Immature natural killer cell (primary cell): ENCODE results near the gene NRXN3. TPM values are rescaled to one million over a fixed set of nuclear protein-coding genes. Genes with fewer than 3 reads are reported as not detected.

Experiments used
- DNase-seq, 3 donors: peaks; one replicate each; pipeline ENCODE4 v3.0.0; 2022; ENCODE audit warnings: mixed read lengths in 1 of 3
- H3K27ac Mint-ChIP-seq, 6 donors: one replicate each; pipeline ENCODE4 v1.8.0; 2020; ENCODE audit warnings: mixed read lengths in 6 of 6, mild to moderate bottlenecking in 5 of 6, inconsistent platforms in 4 of 6, moderate library complexity in 3 of 6
- H3K27me3 Mint-ChIP-seq, 3 donors: one replicate each; pipeline ENCODE4 v1.8.0; 2020 to 2021; ENCODE audit warnings: low read depth in 3 of 3, mild to moderate bottlenecking in 3 of 3, mixed read lengths in 3 of 3, moderate library complexity in 3 of 3, inconsistent platforms in 1 of 3
- H3K36me3 Mint-ChIP-seq, 3 donors: one replicate each; pipeline ENCODE4 v1.8.0; 2020; ENCODE audit warnings: mixed read lengths in 3 of 3, inconsistent platforms in 2 of 3, mild to moderate bottlenecking in 2 of 3
- H3K4me1 Mint-ChIP-seq, 2 donors: one replicate each; pipeline ENCODE4 v1.8.0; 2020; ENCODE audit warnings: inconsistent platforms in 2 of 2, mild to moderate bottlenecking in 2 of 2, mixed read lengths in 2 of 2, moderate library complexity in 1 of 2
- H3K4me3 Mint-ChIP-seq, 5 donors: one replicate each; pipeline ENCODE4 v1.8.0; 2020; ENCODE audit warnings: mild to moderate bottlenecking in 5 of 5, mixed read lengths in 5 of 5, inconsistent platforms in 3 of 5, moderate library complexity in 3 of 5
- H3K9me3 Mint-ChIP-seq, 6 donors: one replicate each; pipeline ENCODE4 v1.8.0; 2020; ENCODE audit warnings: mild to moderate bottlenecking in 6 of 6, mixed read lengths in 6 of 6, inconsistent platforms in 4 of 6, moderate library complexity in 3 of 6
- polyA plus RNA-seq, 3 donors: library from polyadenylated mRNA; unstranded; fragments of 300-500 nt; fragmentation: Illumina TruSeq; gene quantifications; one replicate each; pipeline ENCODE4 v1.2.3, GENCODE V29; 2021

NRXN3 gene
- polyA plus RNA-seq, 3 donors from 2014 or later: not detected

- no peaks in the 10 kb centered on the region for H3K27me3 Mint-ChIP-seq
- H3K36me3 Mint-ChIP-seq: no peaks in the 10 kb centered on the region
- peaks cover 5 to 58% (median 9%) of the 10 kb centered on the region in 6 donors for H3K9me3 Mint-ChIP-seq
- no peak overlapping the region for H3K4me3 Mint-ChIP-seq
- H3K4me1 Mint-ChIP-seq: no peaks in the 10 kb centered on the region
- DNase-seq: no peak
- no peak overlapping the region for H3K27ac Mint-ChIP-seq
Observed at GRCh38 chr14:79543348-79543747, 1373.2 kb downstream of the NRXN3 start.

GRCh38 chr14:79543967-79544697, 1374.0 kb downstream of the NRXN3 start:
- H3K27me3 Mint-ChIP-seq: no peaks in the 10 kb centered on the region
- DNase-seq: no peak
- H3K4me3 Mint-ChIP-seq: no peak overlapping the region
- H3K4me1 Mint-ChIP-seq: no peaks in the 10 kb centered on the region
- H3K36me3 Mint-ChIP-seq: no peaks in the 10 kb centered on the region
- H3K27ac Mint-ChIP-seq: no peak overlapping the region
- peaks cover 5 to 56% (median 9%) of the 10 kb centered on the region in 6 donors for H3K9me3 Mint-ChIP-seq

DNA sequence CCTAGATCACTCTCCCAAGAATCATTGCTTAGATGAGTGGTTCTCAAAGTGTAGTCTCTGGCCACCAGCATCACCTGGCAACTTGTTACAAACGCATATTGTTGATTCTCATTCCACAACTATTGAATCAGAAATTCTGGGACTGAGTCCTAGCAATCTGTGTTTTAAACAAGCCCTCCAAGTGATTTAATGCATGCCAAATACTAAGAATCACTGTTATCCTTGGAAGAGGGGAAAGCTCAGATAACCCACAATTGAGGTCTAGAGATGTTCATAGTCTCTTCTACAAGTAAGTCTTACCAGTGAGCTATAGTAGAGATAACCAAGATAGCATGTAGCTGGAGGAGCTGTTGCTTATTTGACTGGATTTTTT, 1374.5 kb downstream of the NRXN3 start:
- Mint-ChIP-seq H3K27me3 (no peaks in the 10 kb centered on the region), H3K9me3 (peaks cover 3 to 51% (median 8%) of the 10 kb centered on the region in 6 donors), H3K4me1 (no peaks in the 10 kb centered on the region), H3K27ac (no peak overlapping the region), H3K4me3 (no peak overlapping the region), H3K36me3 (no peaks in the 10 kb centered on the region)
- DNase-seq: no peak

DNA sequence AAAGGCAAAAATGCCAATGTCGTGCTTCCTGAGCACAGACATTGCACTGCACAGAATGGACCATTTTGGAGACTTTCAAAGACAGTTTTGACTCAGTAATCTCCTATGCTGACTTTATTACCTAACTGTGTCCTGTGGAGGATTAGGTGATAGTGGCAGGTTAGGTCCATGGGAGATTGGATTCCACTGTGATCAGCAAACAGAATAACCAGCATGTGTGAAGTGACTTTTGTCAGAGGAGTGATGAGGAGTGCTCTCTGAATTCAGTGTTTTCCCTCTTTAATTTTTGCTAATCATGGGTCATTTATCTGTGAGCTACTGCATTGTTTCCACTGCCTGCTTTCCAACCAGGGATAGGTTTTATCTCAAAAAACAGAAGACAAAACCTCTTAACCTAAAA, 1378.7 kb downstream of the NRXN3 start:
- no peak overlapping the region for H3K27ac Mint-ChIP-seq
- no peak overlapping the region for H3K4me3 Mint-ChIP-seq
- peaks cover 0 to 2% (median 1%) of the 10 kb centered on the region in 3 donors for H3K27me3 Mint-ChIP-seq
- no peaks in the 10 kb centered on the region for H3K4me1 Mint-ChIP-seq
- no peaks in the 10 kb centered on the region for H3K36me3 Mint-ChIP-seq
- no peak for DNase-seq
- H3K9me3 Mint-ChIP-seq: peaks cover 2 to 53% (median 8%) of the 10 kb centered on the region in 6 donors

DNA sequence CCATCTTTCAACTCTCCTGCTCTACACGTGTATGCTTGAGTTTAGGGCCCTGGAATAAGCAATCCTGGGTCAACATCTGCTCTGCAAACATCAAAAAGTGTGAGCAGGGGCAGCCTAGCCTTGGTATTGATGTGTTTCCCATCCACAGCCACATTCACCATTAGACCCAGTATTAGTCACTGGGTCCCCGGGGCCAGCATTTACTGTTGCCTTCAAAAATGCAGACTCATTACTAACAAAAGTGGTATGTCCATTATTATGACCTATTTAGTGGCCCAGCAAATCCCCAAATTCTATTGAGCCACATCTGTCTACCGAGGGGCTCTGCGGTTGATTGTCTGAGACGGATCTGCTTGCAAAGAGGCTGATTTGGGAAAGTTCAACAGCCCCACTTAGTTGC, 1379.3 kb downstream of the NRXN3 start:
- Mint-ChIP-seq H3K9me3 (peaks cover 2 to 50% (median 8%) of the 10 kb centered on the region in 6 donors), H3K4me3 (no peak overlapping the region), H3K36me3 (no peaks in the 10 kb centered on the region), H3K27ac (no peak overlapping the region), H3K27me3 (peaks cover 0 to 2% (median 2%) of the 10 kb centered on the region in 3 donors), H3K4me1 (no peaks in the 10 kb centered on the region)
- DNase-seq: no peak

DNA sequence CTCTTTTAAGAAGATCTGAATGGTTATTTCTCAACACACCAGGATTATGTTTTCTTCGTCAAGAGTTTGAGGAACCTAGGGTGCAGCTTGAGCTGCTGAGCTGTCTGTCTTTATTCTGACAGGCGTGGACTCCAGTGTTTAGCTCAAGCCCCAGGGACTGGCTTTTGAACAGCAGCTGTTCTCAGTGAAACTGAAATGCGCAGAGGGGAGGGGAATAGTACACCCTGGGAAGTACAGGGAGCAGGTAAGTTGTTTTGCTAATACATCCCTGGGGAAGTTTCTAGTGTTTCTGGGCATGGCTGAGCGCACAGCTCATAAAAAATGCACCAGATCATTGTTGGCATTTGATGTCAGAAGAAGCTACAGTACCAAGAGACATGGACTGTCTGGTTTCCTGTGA, 1381.3 kb downstream of the NRXN3 start:
- Mint-ChIP-seq H3K27me3 (peaks cover 0 to 2% (median 2%) of the 10 kb centered on the region in 3 donors), H3K36me3 (no peaks in the 10 kb centered on the region)

DNA sequence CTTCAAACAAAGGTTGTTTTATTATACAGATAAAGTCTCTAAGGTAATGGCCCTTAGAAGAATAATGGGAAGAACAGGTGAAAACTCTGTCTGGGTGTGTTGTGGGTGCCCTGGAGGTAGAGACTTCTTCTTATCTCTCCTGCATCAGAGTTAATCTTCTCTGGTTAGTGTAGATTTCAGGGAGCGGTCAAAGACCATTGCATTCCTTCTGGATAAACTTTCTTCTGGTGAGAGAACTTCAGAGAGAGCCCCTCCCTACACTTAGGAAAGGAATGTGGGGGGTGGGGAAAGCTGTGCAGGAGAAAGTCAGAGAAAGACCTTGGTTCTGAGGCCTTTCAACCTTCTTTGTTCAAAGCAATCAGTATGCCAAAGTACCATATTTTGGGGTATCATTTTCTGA, 1382.6 kb downstream of the NRXN3 start:
- H3K4me3 Mint-ChIP-seq: no peak overlapping the region
- no peak overlapping the region for H3K27ac Mint-ChIP-seq
- no peaks in the 10 kb centered on the region for H3K4me1 Mint-ChIP-seq
- H3K9me3 Mint-ChIP-seq: peaks cover 4 to 36% (median 11%) of the 10 kb centered on the region in 6 donors
- DNase-seq: no peak
- H3K36me3 Mint-ChIP-seq: no peaks in the 10 kb centered on the region
- peaks cover 0 to 2% (median 2%) of the 10 kb centered on the region in 3 donors for H3K27me3 Mint-ChIP-seq

More for the DNA sequence above, 1381.3 kb downstream of the NRXN3 start:
- H3K27ac Mint-ChIP-seq: no peak overlapping the region
- peaks cover 2 to 36% (median 11%) of the 10 kb centered on the region in 6 donors for H3K9me3 Mint-ChIP-seq
- H3K4me1 Mint-ChIP-seq: no peaks in the 10 kb centered on the region
- no peak for DNase-seq
- H3K4me3 Mint-ChIP-seq: no peak overlapping the region

DNA sequence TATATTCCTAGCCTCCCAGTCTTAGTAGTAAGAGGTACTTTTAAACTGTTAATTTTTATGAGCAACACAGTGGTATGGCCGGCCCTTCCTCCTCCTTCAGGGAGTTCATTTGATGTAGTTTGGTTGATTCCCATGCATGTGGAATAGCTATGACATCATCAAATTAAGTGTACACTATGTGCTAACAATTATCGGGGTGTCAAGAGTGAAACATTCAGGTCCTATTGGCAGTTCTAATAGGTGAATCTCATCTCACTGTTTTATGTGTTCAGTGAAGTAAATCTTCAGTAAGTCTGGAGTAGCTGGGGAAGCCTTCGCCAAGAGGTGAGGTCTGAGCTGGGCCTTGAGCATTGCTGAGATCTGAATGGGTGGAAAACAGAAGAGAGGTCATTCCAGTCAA, 1384.6 kb downstream of the NRXN3 start:
- Mint-ChIP-seq H3K27me3 (peaks cover 0 to 2% (median 2%) of the 10 kb centered on the region in 3 donors), H3K36me3 (no peaks in the 10 kb centered on the region), H3K4me3 (no peak overlapping the region), H3K9me3 (peaks cover 4 to 49% (median 13%) of the 10 kb centered on the region in 6 donors), H3K27ac (no peak overlapping the region), H3K4me1 (no peaks in the 10 kb centered on the region)
- no peak for DNase-seq

GRCh38 chr14:79555429-79555828, 1385.3 kb downstream of the NRXN3 start:
- Mint-ChIP-seq H3K27me3 (peaks cover 0 to 2% (median 2%) of the 10 kb centered on the region in 3 donors), H3K4me1 (no peaks in the 10 kb centered on the region), H3K36me3 (no peaks in the 10 kb centered on the region), H3K4me3 (no peak overlapping the region), H3K27ac (no peak overlapping the region), H3K9me3 (peaks cover 4 to 49% (median 13%) of the 10 kb centered on the region in 6 donors)
- DNase-seq: no peak

DNA sequence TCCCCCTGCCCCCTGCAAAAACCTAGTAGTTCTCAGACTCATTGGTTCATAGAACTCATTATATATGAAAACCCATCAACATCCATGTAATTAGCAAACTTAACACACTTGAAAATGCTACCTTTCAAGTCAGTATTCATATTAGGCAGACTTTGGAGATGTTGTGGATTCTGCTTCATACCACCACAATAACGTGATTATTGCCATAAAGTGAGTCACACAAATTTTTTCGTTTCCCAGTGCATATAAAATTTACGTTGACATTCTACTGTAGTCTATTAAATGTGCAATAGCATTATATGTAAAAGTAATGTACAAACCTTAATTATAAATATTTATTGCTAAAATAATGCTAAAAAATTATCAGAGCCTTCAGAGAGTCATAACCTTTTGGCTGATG, 1387.1 kb downstream of the NRXN3 start:
- no peak for DNase-seq
- peaks cover 7 to 57% (median 17%) of the 10 kb centered on the region in 6 donors for H3K9me3 Mint-ChIP-seq
- no peak overlapping the region for H3K27ac Mint-ChIP-seq
- H3K27me3 Mint-ChIP-seq: peaks cover 0 to 2% (median 0%) of the 10 kb centered on the region in 3 donors
- H3K4me3 Mint-ChIP-seq: no peak overlapping the region
- H3K36me3 Mint-ChIP-seq: no peaks in the 10 kb centered on the region
- H3K4me1 Mint-ChIP-seq: no peaks in the 10 kb centered on the region

GRCh38 chr14:79562185-79562584, 1392.0 kb downstream of the NRXN3 start:
- H3K27ac Mint-ChIP-seq: no peak overlapping the region
- DNase-seq: no peak
- peaks cover 0 to 2% (median 0%) of the 10 kb centered on the region in 3 donors for H3K27me3 Mint-ChIP-seq
- no peak overlapping the region for H3K4me3 Mint-ChIP-seq
- peaks cover 5 to 31% (median 11%) of the 10 kb centered on the region in 6 donors for H3K9me3 Mint-ChIP-seq
- H3K36me3 Mint-ChIP-seq: no peaks in the 10 kb centered on the region
- no peaks in the 10 kb centered on the region for H3K4me1 Mint-ChIP-seq

- no peak overlapping the region for H3K27ac Mint-ChIP-seq
- no peak overlapping the region for H3K4me3 Mint-ChIP-seq
- H3K4me1 Mint-ChIP-seq: no peaks in the 10 kb centered on the region
- H3K36me3 Mint-ChIP-seq: no peaks in the 10 kb centered on the region
- H3K27me3 Mint-ChIP-seq: peaks cover 0 to 2% (median 0%) of the 10 kb centered on the region in 3 donors
- DNase-seq: no peak
- H3K9me3 Mint-ChIP-seq: peaks cover 5 to 25% (median 10%) of the 10 kb centered on the region in 6 donors
Observed at GRCh38 chr14:79564371-79564770, 1394.2 kb downstream of the NRXN3 start.

DNA sequence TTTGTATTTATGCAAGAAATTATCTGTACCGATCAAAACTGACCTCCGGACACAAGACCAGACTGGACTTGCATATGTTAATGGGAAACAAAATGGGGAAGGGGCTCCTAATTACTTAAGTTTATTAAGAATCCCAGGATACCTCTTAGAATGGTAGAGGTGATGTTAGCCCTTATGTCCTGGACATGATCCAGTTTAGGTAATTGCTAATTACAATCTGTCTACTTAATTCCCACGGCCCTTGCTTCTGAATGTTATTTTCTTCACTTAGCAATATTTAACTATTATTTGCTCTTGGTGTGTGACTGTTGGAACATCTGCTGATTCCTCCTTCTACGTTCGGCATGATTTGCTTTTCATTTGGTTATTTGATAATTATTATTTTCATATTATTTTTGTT, 1397.1 kb downstream of the NRXN3 start:
- peaks cover under 1 to 22% (median 12%) of the 10 kb centered on the region in 6 donors for H3K9me3 Mint-ChIP-seq
- no peak for DNase-seq
- no peaks in the 10 kb centered on the region for H3K4me1 Mint-ChIP-seq
- H3K4me3 Mint-ChIP-seq: no peak overlapping the region
- peaks cover 0 to 3% (median 0%) of the 10 kb centered on the region in 3 donors for H3K27me3 Mint-ChIP-seq
- H3K27ac Mint-ChIP-seq: no peak overlapping the region
- H3K36me3 Mint-ChIP-seq: no peaks in the 10 kb centered on the region

DNA sequence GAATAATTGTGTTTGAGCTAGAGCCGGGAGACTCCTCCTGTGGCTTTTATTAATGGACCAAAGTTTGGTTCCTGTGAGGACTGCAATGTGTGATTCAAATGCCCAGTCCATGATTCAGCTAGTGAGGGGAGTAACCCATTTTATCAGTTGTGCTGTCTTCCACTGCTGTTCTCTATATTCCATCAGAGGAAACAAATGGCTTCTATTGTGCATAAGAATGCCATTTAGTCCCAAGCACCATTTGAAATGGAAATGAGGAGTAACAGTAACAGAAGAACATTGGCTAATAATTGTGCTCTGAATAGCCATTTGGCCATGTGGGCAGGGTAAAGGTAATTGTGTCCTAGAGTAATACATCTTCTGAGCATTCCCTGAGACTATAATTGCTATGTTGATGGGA, 1398.4 kb downstream of the NRXN3 start:
- Mint-ChIP-seq H3K4me1 (no peaks in the 10 kb centered on the region), H3K36me3 (no peaks in the 10 kb centered on the region), H3K27me3 (peaks cover 0 to 3% (median 0%) of the 10 kb centered on the region in 3 donors), H3K27ac (no peak overlapping the region), H3K4me3 (no peak overlapping the region), H3K9me3 (peaks cover 5 to 16% (median 12%) of the 10 kb centered on the region in 6 donors)
- no peak for DNase-seq

DNA sequence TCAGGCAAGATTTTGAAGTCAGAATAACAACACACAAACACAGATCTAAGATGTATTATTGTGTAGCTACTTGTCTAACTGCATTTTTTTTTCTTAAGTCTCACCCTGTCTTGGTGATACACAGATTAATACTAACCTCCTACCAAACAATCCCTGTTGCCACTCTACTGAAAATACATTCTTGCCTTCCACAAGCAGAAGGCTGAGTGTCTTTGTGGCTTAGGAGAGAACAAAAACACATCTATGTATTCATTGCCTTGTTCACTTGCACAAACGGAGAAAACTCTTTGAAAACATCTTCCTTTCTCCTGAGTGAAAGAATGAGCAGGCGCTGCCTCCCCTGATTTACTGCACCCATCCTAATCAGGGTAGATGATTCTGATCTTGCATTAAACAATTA, 1398.9 kb downstream of the NRXN3 start:
- no peaks in the 10 kb centered on the region for H3K4me1 Mint-ChIP-seq
- peaks cover 0 to 1% (median 0%) of the 10 kb centered on the region in 3 donors for H3K27me3 Mint-ChIP-seq
- no peak overlapping the region for H3K27ac Mint-ChIP-seq
- no peak for DNase-seq
- no peaks in the 10 kb centered on the region for H3K36me3 Mint-ChIP-seq
- peaks cover 5 to 16% (median 12%) of the 10 kb centered on the region in 6 donors for H3K9me3 Mint-ChIP-seq
- no peak overlapping the region for H3K4me3 Mint-ChIP-seq
